C4-2B (cell line): Measurements from ENCODE around the gene NDUFAF3.

Experiments
- CTCF ChIP-seq: fragments of 450-650 bp; conservative IDR thresholded peaks from 2 replicates; pipeline ENCODE4 v1.5.1; 2017; ENCODE audit warnings: mild to moderate bottlenecking
- ZFX ChIP-seq: fragments of 450-650 bp; IDR thresholded peaks from 2 replicates; pipeline ENCODE4 v1.6.1; 2017

- no peak for TF ChIP-seq CTCF
- TF ChIP-seq ZFX: no peak
Measured at GRCh38 chr3:49032646-49033304, 10.9 kb downstream of the NDUFAF3 start.
